DOHH2 (cell line): Measurements from ENCODE around the gene CYP27A1.
A peak's percentile ranks its signal among the peaks of the same experiment; 100 is the strongest.

Experiments used
- H3F3A ChIP-seq: fragments of 200-600 bp; sonication (generic), shearing (Covaris generic); 2 replicates; pipeline ENCODE4 v1.6.0; 2016; ENCODE audit warnings: antibody characterized with exemption, mild to moderate bottlenecking; ENCODE audit not compliant: control insufficient read depth, insufficient read depth
- H3K27ac ChIP-seq: fragments of 200-600 bp; sonication (generic); 2 replicates; pipeline ENCODE4 v1.5.1; 2014; ENCODE audit warnings: low read depth, mild to moderate bottlenecking, low read length, moderate library complexity
- H3K27me3 ChIP-seq: fragments of 200-600 bp; sonication (generic); 2 replicates; pipeline ENCODE4 v1.6.1; 2014; ENCODE audit warnings: mild to moderate bottlenecking, low read length, mixed read lengths; ENCODE audit not compliant: control insufficient read depth
- H3K36me3 ChIP-seq: fragments of 200-600 bp; sonication (generic); 2 replicates; pipeline ENCODE4 v1.6.1; 2014; ENCODE audit warnings: mild to moderate bottlenecking, low read length, moderate library complexity, mixed read lengths; ENCODE audit not compliant: control insufficient read depth
- H3K4me1 ChIP-seq: fragments of 200-600 bp; sonication (generic); 2 replicates; pipeline ENCODE4 v1.6.1; 2014; ENCODE audit warnings: mild to moderate bottlenecking, low read length, mixed read lengths; ENCODE audit not compliant: control insufficient read depth
- H3K4me2 ChIP-seq: fragments of 200-600 bp; sonication (generic); 2 replicates; pipeline ENCODE4 v1.6.0; 2014; ENCODE audit warnings: mild to moderate bottlenecking, low read length, moderate library complexity
- H3K4me3 ChIP-seq: fragments of 200-600 bp; sonication (generic); 2 replicates; pipeline ENCODE4 v1.5.1; 2014; ENCODE audit warnings: mild to moderate bottlenecking, low read length, mixed read lengths
- H3K79me2 ChIP-seq: fragments of 200-600 bp; sonication (generic); 2 replicates; pipeline ENCODE4 v1.6.1; 2014; ENCODE audit warnings: mild to moderate bottlenecking, low read length, mixed read lengths; ENCODE audit not compliant: control insufficient read depth
- H3K9me2 ChIP-seq: fragments of 200-600 bp; sonication (generic); replicated peaks from 2 replicates; pipeline ENCODE4 v1.6.1; 2014; ENCODE audit warnings: mild to moderate bottlenecking, low read length, mixed read lengths; ENCODE audit not compliant: control insufficient read depth
- H3K9me3 ChIP-seq: fragments of 200-600 bp; sonication (generic); 2 replicates; pipeline ENCODE4 v1.6.1; 2014; ENCODE audit warnings: antibody characterized with exemption, low read length, mixed read lengths; ENCODE audit not compliant: control insufficient read depth, insufficient read depth
- H4K20me1 ChIP-seq: fragments of 200-600 bp; sonication (generic); 2 replicates; pipeline ENCODE4 v1.6.0; 2014; ENCODE audit warnings: low read depth, mild to moderate bottlenecking, antibody characterized with exemption, low read length, moderate library complexity; ENCODE audit not compliant: control insufficient read depth, insufficient read depth
- CTCF ChIP-seq: fragments of 200-600 bp; sonication (generic); IDR thresholded peaks from one replicate; pipeline ENCODE4 v1.5.1; 2014; ENCODE audit warnings: antibody characterized with exemption, mild to moderate bottlenecking, low read depth, low read length; ENCODE audit not compliant: poor library complexity, severe bottlenecking
- EZH2phosphoT487 ChIP-seq: fragments of 200-600 bp; sonication (generic); IDR thresholded peaks from 2 replicates; pipeline ENCODE4 v1.6.1; 2017; ENCODE audit warnings: borderline replicate concordance, mild to moderate bottlenecking, antibody characterized with exemption, low read length, moderate library complexity, mixed read lengths

CYP27A1 gene

GRCh38 chr2:218805627-218806026 is 23.7 kb downstream of the CYP27A1 start:
- H3K27me3 ChIP-seq: 0 out of 2 replicates have a peak, but pooled peaks cover 5% of the 10 kb centered on the region
- H3K4me3 ChIP-seq: no peak overlapping the region
- no peaks in the 10 kb centered on the region for H3K9me2 ChIP-seq
- no peaks in the 10 kb centered on the region for H3K36me3 ChIP-seq
- H3K27ac ChIP-seq: no peak overlapping the region
- H3F3A ChIP-seq: no peaks in the 10 kb centered on the region
- peaks cover 26% of the 10 kb centered on the region for H3K4me1 ChIP-seq
- no peaks in the 10 kb centered on the region for H3K79me2 ChIP-seq
- TF ChIP-seq CTCF (no peak), EZH2phosphoT487 (no peak)
- H4K20me1 ChIP-seq: no peaks in the 10 kb centered on the region
- no peak overlapping the region for H3K4me2 ChIP-seq
- H3K9me3 ChIP-seq: peaks cover 4% of the 10 kb centered on the region; the same call in 1 of the 2 replicates

DNA sequence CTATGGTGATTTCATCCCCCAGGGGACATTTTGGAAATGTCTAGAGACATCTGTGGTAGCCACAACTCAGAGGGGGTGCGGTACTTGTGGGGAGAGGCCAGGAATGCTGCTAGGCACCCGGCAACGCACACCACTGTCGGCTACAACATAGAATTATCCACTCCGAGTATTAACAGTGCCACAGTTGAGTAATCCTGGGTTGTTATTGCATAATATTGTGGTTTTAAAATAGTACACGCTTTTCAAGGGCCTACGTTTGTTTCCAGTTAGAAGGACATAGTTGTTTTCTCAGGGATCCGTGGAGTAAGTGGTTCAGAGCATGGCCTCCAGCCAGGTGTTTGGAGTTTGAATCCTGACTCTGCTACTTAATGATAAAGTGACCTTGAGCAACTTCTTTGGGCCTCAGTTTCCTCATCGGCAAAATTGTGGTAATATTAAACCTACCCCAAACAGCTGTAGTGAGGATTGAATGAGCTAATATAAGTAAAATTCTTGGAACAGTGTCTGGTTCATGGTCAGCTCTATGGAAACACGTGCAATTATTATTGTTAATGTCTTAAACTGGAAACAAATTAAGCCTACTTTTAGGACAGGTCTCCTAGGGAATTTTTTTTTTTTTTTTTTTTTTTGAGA is 24.5 kb downstream of the CYP27A1 start:
- H3K27ac ChIP-seq: no peak overlapping the region
- no peaks in the 10 kb centered on the region for H3K36me3 ChIP-seq
- 0 out of 2 replicates have a peak, but pooled peaks cover 5% of the 10 kb centered on the region for H3K27me3 ChIP-seq
- peaks cover 26% of the 10 kb centered on the region for H3K4me1 ChIP-seq
- 0 out of 2 replicates have a peak overlapping the region, but pooled peaks have one; percentile 8 for H3K4me2 ChIP-seq
- H3F3A ChIP-seq: no peaks in the 10 kb centered on the region
- H4K20me1 ChIP-seq: no peaks in the 10 kb centered on the region
- H3K79me2 ChIP-seq: no peaks in the 10 kb centered on the region
- no peak for TF ChIP-seq EZH2phosphoT487
- no peak for TF ChIP-seq CTCF
- no peaks in the 10 kb centered on the region for H3K9me2 ChIP-seq
- no peak overlapping the region for H3K4me3 ChIP-seq
- peaks cover 4% of the 10 kb centered on the region; the same call in 1 of the 2 replicates for H3K9me3 ChIP-seq

GRCh38 chr2:218807626-218808025 is 25.7 kb downstream of the CYP27A1 start:
- H3K36me3 ChIP-seq: no peaks in the 10 kb centered on the region
- no peak for TF ChIP-seq EZH2phosphoT487
- no peak overlapping the region for H3K4me3 ChIP-seq
- H4K20me1 ChIP-seq: no peaks in the 10 kb centered on the region
- no peaks in the 10 kb centered on the region for H3K79me2 ChIP-seq
- H3K4me1 ChIP-seq: peaks cover 15% of the 10 kb centered on the region
- no peaks in the 10 kb centered on the region for H3F3A ChIP-seq
- no peak overlapping the region for H3K4me2 ChIP-seq
- H3K27me3 ChIP-seq: 0 out of 2 replicates have a peak, but pooled peaks cover 5% of the 10 kb centered on the region
- H3K27ac ChIP-seq: no peak overlapping the region
- peaks cover 4% of the 10 kb centered on the region; the same call in 1 of the 2 replicates for H3K9me3 ChIP-seq
- no peaks in the 10 kb centered on the region for H3K9me2 ChIP-seq

DNA sequence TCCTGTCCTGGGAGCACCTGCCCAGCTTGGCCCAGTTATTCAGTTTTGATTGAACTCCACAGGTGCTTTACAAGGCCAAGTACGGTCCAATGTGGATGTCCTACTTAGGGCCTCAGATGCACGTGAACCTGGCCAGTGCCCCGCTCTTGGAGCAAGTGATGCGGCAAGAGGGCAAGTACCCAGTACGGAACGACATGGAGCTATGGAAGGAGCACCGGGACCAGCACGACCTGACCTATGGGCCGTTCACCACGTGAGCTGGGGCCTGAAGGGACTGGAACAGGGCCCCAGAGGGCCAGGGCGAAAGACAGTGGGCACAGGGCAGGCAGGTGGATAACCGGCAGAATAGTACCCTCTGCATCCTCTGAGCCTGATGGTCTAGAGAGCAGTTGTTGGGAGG is 27.6 kb downstream of the CYP27A1 start:
- H3K4me1 ChIP-seq: peaks cover 9% of the 10 kb centered on the region
- H3K79me2 ChIP-seq: no peaks in the 10 kb centered on the region
- H3K9me2 ChIP-seq: no peaks in the 10 kb centered on the region
- H4K20me1 ChIP-seq: no peaks in the 10 kb centered on the region
- no peak overlapping the region for H3K27ac ChIP-seq
- no peaks in the 10 kb centered on the region for H3K9me3 ChIP-seq
- H3K4me2 ChIP-seq: no peak overlapping the region
- no peak overlapping the region for H3K4me3 ChIP-seq
- no peaks in the 10 kb centered on the region for H3K36me3 ChIP-seq
- TF ChIP-seq EZH2phosphoT487 (no peak), CTCF (no peak)
- H3F3A ChIP-seq: no peaks in the 10 kb centered on the region
- H3K27me3 ChIP-seq: peaks cover 8% of the 10 kb centered on the region; the same call in 1 of the 2 replicates
